SK-N-SH (cell line): ENCODE results near the gene PRELID1. TPM values are rescaled to one million over a fixed set of nuclear protein-coding genes. Genes with fewer than 3 reads are reported as not detected.

Experiments used
- CTCF ChIA-PET: fragments of 300-600, 350-600 bp; formaldehyde crosslinking; extraction: SDS; loops from one replicate; lab custom pipeline; 2021; lab: Yijun Ruan, JAX
- POLR2A ChIA-PET: fragments of 350-600 bp; sonication (Branson Sonifier 250); formaldehyde crosslinking; extraction: SDS; loops from one replicate; lab custom pipeline; 2020; ENCODE audit warnings: antibody characterized with exemption, inconsistent platforms; lab: Yijun Ruan, JAX
- DNase-seq: peaks from one replicate; pipeline ENCODE4 v3.0.0; 2012
- H2AFZ ChIP-seq: fragments of 200-600 bp; sonication (generic); 2 replicates; pipeline ENCODE4 v1.8.1; 2016; ENCODE audit warnings: antibody characterized with exemption, mild to moderate bottlenecking, low read depth
- H3F3A ChIP-seq: fragments of 200-600 bp; sonication (generic); replicated peaks from 2 replicates; pipeline ENCODE3; 2016; ENCODE audit warnings: antibody characterized with exemption, mild to moderate bottlenecking; ENCODE audit not compliant: insufficient read depth
- H3K27ac ChIP-seq, 2 experiments: fragments of 200-500 bp in 1 of 2; fragments of 200-600 bp in 1 of 2; sonication (Bioruptor generic) in 1 of 2; sonication (generic), shearing (Covaris generic) in 1 of 2; 2 replicates each; pipeline versions ENCODE4 v1.5.1 to v1.6.1; 2014 to 2016; ENCODE audit warnings: low read depth in 2 of 2, inconsistent platforms in 1 of 2, low read length in 1 of 2, mild to moderate bottlenecking in 1 of 2, mixed read lengths in 1 of 2
- H3K27me3 ChIP-seq: fragments of 200-600 bp; sonication (generic), shearing (Covaris generic); 2 replicates; pipeline ENCODE4 v1.6.1; 2016; ENCODE audit warnings: mixed run types; ENCODE audit not compliant: insufficient read depth
- H3K36me3 ChIP-seq, 2 experiments: fragments of 200-500 bp in 1 of 2; fragments of 200-600 bp in 1 of 2; sonication (Bioruptor generic) in 1 of 2; sonication (generic) in 1 of 2; replicated peaks in 1 of 2; 2 replicates each; pipeline versions ENCODE3 to v1.5.1; 2014 to 2016; ENCODE audit warnings: low read length in 1 of 2, mild to moderate bottlenecking in 1 of 2; ENCODE audit not compliant: insufficient read depth in 2 of 2, control insufficient read depth in 1 of 2
- H3K4me1 ChIP-seq, 2 experiments: fragments of 200-500 bp in 1 of 2; fragments of 200-600 bp in 1 of 2; sonication (Bioruptor generic) in 1 of 2; sonication (generic), shearing (Covaris generic) in 1 of 2; 2 replicates each; pipeline versions ENCODE4 v1.5.1 to v1.6.1; 2014 to 2016; ENCODE audit warnings: low read depth in 1 of 2, low read length in 1 of 2, mixed run types in 1 of 2; ENCODE audit not compliant: insufficient read depth in 2 of 2, control insufficient read depth in 1 of 2
- H3K4me2 ChIP-seq: fragments of 200-600 bp; sonication (generic), shearing (Covaris generic); 2 replicates; pipeline ENCODE4 v1.6.1; 2017; ENCODE audit warnings: mixed run types
- H3K4me3 ChIP-seq, 2 experiments: fragments of 200-500 bp in 1 of 2; fragments of 200-600 bp in 1 of 2; sonication (Bioruptor generic) in 1 of 2; sonication (generic), shearing (Covaris generic) in 1 of 2; 2 replicates each; pipeline versions ENCODE4 v1.5.1 to v1.8.1; 2014 to 2016; ENCODE audit warnings: low read depth in 2 of 2, inconsistent platforms in 1 of 2, low read length in 1 of 2, mild to moderate bottlenecking in 1 of 2, mixed read lengths in 1 of 2, moderate library complexity in 1 of 2
- H3K79me2 ChIP-seq: fragments of 200-600 bp; sonication (generic); 2 replicates; pipeline ENCODE4 v1.8.1; 2017; ENCODE audit warnings: mild to moderate bottlenecking; ENCODE audit not compliant: insufficient read depth
- H3K9ac ChIP-seq: fragments of 200-600 bp; sonication (generic); 2 replicates; pipeline ENCODE4 v1.6.1; 2017; ENCODE audit warnings: mixed run types
- H3K9me2 ChIP-seq: fragments of 200-600 bp; sonication (generic); 2 replicates; pipeline ENCODE4 v1.6.1; 2017; ENCODE audit warnings: mixed run types
- H3K9me3 ChIP-seq: fragments of 200-600 bp; sonication (generic); 2 replicates; pipeline ENCODE4 v1.6.1; 2017; ENCODE audit warnings: mixed run types, mild to moderate bottlenecking, moderate library complexity
- H4K20me1 ChIP-seq: fragments of 200-600 bp; sonication (generic); 2 replicates; pipeline ENCODE4 v1.6.1; 2017; ENCODE audit warnings: mild to moderate bottlenecking, mixed run types; ENCODE audit not compliant: insufficient read depth
- EZH2phosphoT487 ChIP-seq: fragments of 200-600 bp; sonication (generic); IDR thresholded peaks from 2 replicates; pipeline ENCODE4 v1.6.1; 2017; ENCODE audit warnings: low read depth, mixed run types, mild to moderate bottlenecking, antibody characterized with exemption, moderate library complexity, borderline replicate concordance
- JUND ChIP-seq: IDR thresholded peaks from 2 replicates; pipeline ENCODE4 v1.4.0; 2012
- RCOR1 ChIP-seq: fragments of 150-350 bp; IDR thresholded peaks from 2 replicates; pipeline ENCODE4 v1.6.1; 2017; ENCODE audit warnings: antibody characterized with exemption, low read length
- RFX5 ChIP-seq: IDR thresholded peaks from 2 replicates; pipeline ENCODE4 v1.6.1; 2012; ENCODE audit warnings: mild to moderate bottlenecking, improper control_type of control experiment, low read length
- RXRA ChIP-seq: IDR thresholded peaks from 2 replicates; pipeline ENCODE4 v1.4.0; 2012; ENCODE audit warnings: low read depth, mild to moderate bottlenecking, borderline replicate concordance
- TAF1 ChIP-seq: IDR thresholded peaks from 2 replicates; pipeline ENCODE4 v1.6.1; 2012; ENCODE audit warnings: low read depth, mild to moderate bottlenecking, low read length, moderate library complexity, borderline replicate concordance
- TEAD4 ChIP-seq: IDR thresholded peaks from 2 replicates; pipeline ENCODE4 v1.4.0; 2012; ENCODE audit warnings: mild to moderate bottlenecking, borderline replicate concordance; ENCODE audit not compliant: insufficient read depth
- YY1 ChIP-seq: IDR thresholded peaks from 2 replicates; pipeline ENCODE4 v1.4.0; 2012; ENCODE audit warnings: low read depth, mild to moderate bottlenecking
- WGBS: methylation state at CpG from one replicate; pipeline ENCODE4 v1.1.6; 2017; ENCODE audit warnings: low lambda C conversion rate; 5-methylcytosine and 5-hydroxymethylcytosine counted together
- polyA plus RNA-seq, 3 experiments: library from polyadenylated mRNA; depleted of rRNA; stranded (reverse); fragments of >200 nt; gene quantifications; 2 replicates each; pipeline ENCODE4 v1.2.3, GENCODE V29; 2012
- TF ChIP-seq, protein P1 (sequence below): IDR thresholded peaks from 2 replicates; pipeline ENCODE4; 2012
- TF ChIP-seq, protein P2 (sequence below): fragments of 150-350 bp; IDR thresholded peaks from 2 replicates; pipeline ENCODE4 v1.6.1; 2017; ENCODE audit warnings: antibody characterized with exemption, low read length, low read depth, borderline replicate concordance
- TF ChIP-seq, protein P3 (sequence below): IDR thresholded peaks from 2 replicates; pipeline ENCODE4 v1.4.0; 2012; ENCODE audit warnings: low read depth, borderline replicate concordance

Gene PRELID1
- polyA plus RNA-seq, 1 of the 3 experiments (the other 2 are of a cell fraction) = 344 TPM

DNA sequence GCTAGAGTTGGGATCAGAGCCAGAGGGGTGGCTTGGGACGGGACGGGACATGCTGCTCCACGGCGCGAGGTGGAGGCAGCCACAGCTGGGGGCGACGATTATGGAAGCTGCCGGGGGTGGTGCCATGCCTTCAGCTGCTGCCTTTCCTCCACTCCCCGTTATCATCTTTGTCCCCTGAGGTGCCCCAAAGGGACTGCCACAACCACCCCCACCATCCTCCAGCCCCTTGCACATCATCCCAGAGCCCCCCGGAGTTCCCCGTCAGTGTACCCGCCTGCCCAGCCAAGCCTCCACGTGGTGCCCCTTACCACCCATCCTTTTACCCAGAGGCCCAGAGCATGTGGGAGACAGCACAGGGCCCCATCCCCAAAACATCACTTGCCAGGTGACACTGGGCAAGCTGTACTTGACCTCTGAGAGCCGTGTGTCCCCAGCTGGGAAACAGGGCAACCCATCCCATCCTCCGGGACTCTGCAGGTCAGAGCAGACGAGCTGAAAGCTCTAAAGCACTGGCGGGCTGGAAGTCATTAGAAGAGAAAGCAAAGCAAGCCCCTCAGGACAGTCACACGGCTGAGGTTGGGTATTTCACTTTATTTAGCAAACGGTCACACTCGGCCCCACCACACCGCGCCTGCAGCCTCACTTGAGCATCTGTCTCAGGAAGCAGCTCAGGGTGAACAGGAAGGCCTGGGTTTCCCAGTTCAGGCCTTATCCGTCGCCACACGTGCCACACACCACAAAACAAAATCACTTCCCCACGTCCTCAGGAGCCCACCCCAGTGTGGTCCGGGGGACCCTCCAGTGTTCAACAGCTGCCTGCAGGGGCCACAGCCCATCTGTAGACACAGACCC, 27.6 kb downstream of the PRELID1 start (continued):
- TF ChIP-seq, protein P1, sequence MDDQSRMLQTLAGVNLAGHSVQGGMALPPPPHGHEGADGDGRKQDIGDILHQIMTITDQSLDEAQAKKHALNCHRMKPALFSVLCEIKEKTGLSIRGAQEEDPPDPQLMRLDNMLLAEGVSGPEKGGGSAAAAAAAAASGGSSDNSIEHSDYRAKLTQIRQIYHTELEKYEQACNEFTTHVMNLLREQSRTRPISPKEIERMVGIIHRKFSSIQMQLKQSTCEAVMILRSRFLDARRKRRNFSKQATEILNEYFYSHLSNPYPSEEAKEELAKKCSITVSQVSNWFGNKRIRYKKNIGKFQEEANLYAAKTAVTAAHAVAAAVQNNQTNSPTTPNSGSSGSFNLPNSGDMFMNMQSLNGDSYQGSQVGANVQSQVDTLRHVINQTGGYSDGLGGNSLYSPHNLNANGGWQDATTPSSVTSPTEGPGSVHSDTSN = no peak
- no peak for TF ChIP-seq RXRA
- TF ChIP-seq RFX5 = no peak
- no peak for TF ChIP-seq RCOR1
- TF ChIP-seq, protein P2, sequence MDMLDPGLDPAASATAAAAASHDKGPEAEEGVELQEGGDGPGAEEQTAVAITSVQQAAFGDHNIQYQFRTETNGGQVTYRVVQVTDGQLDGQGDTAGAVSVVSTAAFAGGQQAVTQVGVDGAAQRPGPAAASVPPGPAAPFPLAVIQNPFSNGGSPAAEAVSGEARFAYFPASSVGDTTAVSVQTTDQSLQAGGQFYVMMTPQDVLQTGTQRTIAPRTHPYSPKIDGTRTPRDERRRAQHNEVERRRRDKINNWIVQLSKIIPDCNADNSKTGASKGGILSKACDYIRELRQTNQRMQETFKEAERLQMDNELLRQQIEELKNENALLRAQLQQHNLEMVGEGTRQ = no peak
- TF ChIP-seq, protein P3, sequence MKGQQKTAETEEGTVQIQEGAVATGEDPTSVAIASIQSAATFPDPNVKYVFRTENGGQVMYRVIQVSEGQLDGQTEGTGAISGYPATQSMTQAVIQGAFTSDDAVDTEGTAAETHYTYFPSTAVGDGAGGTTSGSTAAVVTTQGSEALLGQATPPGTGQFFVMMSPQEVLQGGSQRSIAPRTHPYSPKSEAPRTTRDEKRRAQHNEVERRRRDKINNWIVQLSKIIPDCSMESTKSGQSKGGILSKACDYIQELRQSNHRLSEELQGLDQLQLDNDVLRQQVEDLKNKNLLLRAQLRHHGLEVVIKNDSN = no peak
- TF ChIP-seq TAF1 = no peak
- no peak for TF ChIP-seq JUND
- no peak for TF ChIP-seq TEAD4

DNA sequence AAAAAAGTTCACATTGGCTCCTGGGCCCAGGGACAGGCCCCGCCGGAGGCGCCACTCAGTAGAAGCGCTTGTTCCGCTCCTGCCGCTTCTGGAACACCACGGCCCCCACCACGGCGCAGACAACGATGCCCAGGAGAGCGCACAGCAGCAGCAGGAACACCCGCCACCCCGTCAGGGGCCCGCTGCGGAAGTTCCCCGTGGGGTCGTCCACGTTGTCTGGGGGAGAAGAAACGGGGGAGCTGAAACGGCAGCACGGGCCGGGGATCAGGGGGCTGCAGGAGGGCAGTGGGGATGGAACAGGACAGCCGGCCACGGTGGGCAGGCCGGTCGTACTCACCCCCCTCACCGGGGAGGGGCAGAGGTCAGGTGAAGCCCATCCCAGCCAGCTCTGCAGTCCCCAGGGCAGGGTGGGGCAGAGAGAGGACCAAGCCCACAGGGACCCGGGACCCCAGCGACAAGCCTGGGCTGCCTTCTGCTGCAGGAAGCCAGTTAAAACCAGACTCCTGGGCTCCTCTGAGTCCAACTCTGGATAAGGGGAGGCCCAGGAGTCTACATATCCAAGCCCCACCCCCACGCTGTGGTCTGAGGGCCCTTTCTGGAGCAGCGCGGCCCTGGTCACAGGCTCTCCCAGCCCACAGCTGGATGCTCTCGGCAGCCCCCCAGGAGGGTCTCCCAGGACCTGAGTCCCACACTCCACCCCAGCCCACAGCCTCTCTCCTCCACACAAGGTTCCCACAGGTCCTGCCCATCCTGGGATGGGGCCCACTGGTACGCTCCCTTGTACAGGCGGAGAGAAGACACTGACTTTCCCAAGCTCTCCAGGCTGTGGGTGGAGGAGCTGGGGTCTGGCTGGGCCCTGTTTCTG, 28.7 kb downstream of the PRELID1 start:
- no peak overlapping the region for H3K27ac ChIP-seq
- no peak overlapping the region for H3K4me3 ChIP-seq
- H3F3A ChIP-seq = no peaks in the 10 kb centered on the region
- H3K9me2 ChIP-seq = no peaks in the 10 kb centered on the region
- H3K36me3 ChIP-seq = peaks cover 3 to 79% of the 10 kb centered on the region in 2 experiments
- POLR2A ChIA-PET = no interaction called here
- H3K4me1 ChIP-seq = no peaks in the 10 kb centered on the region
- H3K79me2 ChIP-seq = no peaks in the 10 kb centered on the region; the same call in none of the 2 replicates
- WGBS = 97% methylated on average over 24 of the region's 35 CpGs
- no peak overlapping the region for H3K4me2 ChIP-seq
- no peak for TF ChIP-seq TAF1
- TF ChIP-seq YY1 = no peak
- TF ChIP-seq EZH2phosphoT487 = no peak
- H4K20me1 ChIP-seq = no peaks in the 10 kb centered on the region
- CTCF ChIA-PET = interaction anchor here (1.0 to 5.8 kb wide), 3 partner anchors 11 to 14 kb away, joined by 4 to 31 read pairs (median 23); no protein-coding TSS in a partner anchor
- no peaks in the 10 kb centered on the region for H3K9me3 ChIP-seq
- H3K27me3 ChIP-seq = no peaks in the 10 kb centered on the region
- no peak overlapping the region for H2AFZ ChIP-seq
- H3K9ac ChIP-seq = no peak overlapping the region
- no peak for DNase-seq
